Retinal pigment epithelial cell (primary cell): Measurements from ENCODE around the gene NOSIP.

Experiments
- DNase-seq: peaks from one replicate; pipeline ENCODE4 v3.0.0-alpha.2; 2010; ENCODE audit warnings: low read depth
- H3K4me3 ChIP-seq: 2 replicates; pipeline ENCODE4 v1.5.1; 2011; ENCODE audit warnings: mild to moderate bottlenecking, low read length, control low read depth, moderate library complexity
- CTCF ChIP-seq: conservative IDR thresholded peaks from 2 replicates; pipeline ENCODE4 v1.5.1; 2011; ENCODE audit warnings: low read depth, low read length, control low read depth, inconsistent platforms

The NOSIP gene

GRCh38 chr19:49534632-49535385 is 45.5 kb downstream of the NOSIP start:
- TF ChIP-seq CTCF, result no peak
- H3K4me3 ChIP-seq, result peak overlapping the region; percentile 67
- no peak for DNase-seq

- peak overlapping the region; percentile 67 for H3K4me3 ChIP-seq
- TF ChIP-seq CTCF, result peak; percentile 39
- DNase-seq, result no peak
Observed at GRCh38 chr19:49533551-49534488, 46.5 kb downstream of the NOSIP start.

- DNase-seq, result no peak
- no peak for TF ChIP-seq CTCF
- no peak overlapping the region for H3K4me3 ChIP-seq
Observed at GRCh38 chr19:49530708-49531107, 49.6 kb downstream of the NOSIP start.

- no peak for TF ChIP-seq CTCF
- no peak for DNase-seq
- H3K4me3 ChIP-seq, result peak overlapping the region; percentile 58
Observed at GRCh38 chr19:49528211-49528771, 52.1 kb downstream of the NOSIP start.

GRCh38 chr19:49524812-49525455 is 55.4 kb downstream of the NOSIP start:
- no peak overlapping the region for H3K4me3 ChIP-seq
- TF ChIP-seq CTCF, result no peak
- no peak for DNase-seq

GRCh38 chr19:49520705-49521319 is 59.5 kb downstream of the NOSIP start:
- DNase-seq, result no peak
- no peak overlapping the region for H3K4me3 ChIP-seq
- no peak for TF ChIP-seq CTCF
